Neural crest cell (in vitro differentiated cells): Measurements from ENCODE around the gene GOLGA6L6. TPM values are rescaled to one million over a fixed set of nuclear protein-coding genes. Genes with fewer than 3 reads are reported as not detected.
"Not testable (repeated sequence)": the region's sequence is repeated elsewhere in the genome, so short reads cannot be mapped to it uniquely, and the experiment has no call there.

Experiments
- DNase-seq: peaks from one replicate; pipeline ENCODE4 v3.0.0; 2021; ENCODE audit warnings: low read depth, mixed read lengths, low spot score
- H3K27ac Mint-ChIP-seq: one replicate; pipeline ENCODE4 v1.8.0; 2021; ENCODE audit warnings: mild to moderate bottlenecking, mixed read lengths; ENCODE audit not compliant: unreplicated experiment
- H3K27me3 Mint-ChIP-seq: 2 replicates; pipeline ENCODE4 v1.8.0; 2021; ENCODE audit warnings: low read depth, mild to moderate bottlenecking, mixed read lengths
- H3K36me3 Mint-ChIP-seq: 2 replicates; pipeline ENCODE4 v1.8.0; 2021; ENCODE audit warnings: low read depth, mild to moderate bottlenecking, mixed read lengths
- H3K4me1 Mint-ChIP-seq: 2 replicates; pipeline ENCODE4 v1.8.0; 2021; ENCODE audit warnings: mixed read lengths
- H3K4me3 Mint-ChIP-seq: one replicate; pipeline ENCODE4 v1.8.0; 2021; ENCODE audit warnings: mild to moderate bottlenecking, mixed read lengths
- H3K9me3 Mint-ChIP-seq: 2 replicates; pipeline ENCODE4 v1.8.0; 2021; ENCODE audit warnings: mixed read lengths
- long read RNA-seq: library from polyadenylated mRNA; unstranded; transcript quantifications from one replicate; pipeline ENCODE4 v2.0.0, GENCODE V29; 2020
- total RNA-seq: library from RNA; stranded (reverse); gene quantifications from 2 replicates; pipeline ENCODE4 v1.2.1, GENCODE V29; 2021

GOLGA6L6 gene
- total RNA-seq: not detected in 2 replicates
- long read RNA-seq: 0 reads

- not testable (repeated sequence) for H3K4me3 Mint-ChIP-seq, DNase-seq, H3K36me3 Mint-ChIP-seq, H3K27me3 Mint-ChIP-seq, H3K27ac Mint-ChIP-seq, H3K4me1 Mint-ChIP-seq, H3K9me3 Mint-ChIP-seq
Observed at GRCh38 chr15:20541700-20542099, at the start of gene GOLGA6L6. Gene GOLGA6L6, minus strand, starts transcription at chr15:20541800. Its CDS starts 91 bp downstream, at chr15:20541709.

- H3K36me3 Mint-ChIP-seq, DNase-seq, H3K4me1 Mint-ChIP-seq, H3K9me3 Mint-ChIP-seq, H3K27ac Mint-ChIP-seq, H3K27me3 Mint-ChIP-seq, H3K4me3 Mint-ChIP-seq: not testable (repeated sequence)
Observed at GRCh38 chr15:20590069-20590468, 48.5 kb upstream of the GOLGA6L6 start.

- not testable (repeated sequence) for H3K4me3 Mint-ChIP-seq, H3K36me3 Mint-ChIP-seq, H3K9me3 Mint-ChIP-seq, H3K27ac Mint-ChIP-seq, DNase-seq, H3K27me3 Mint-ChIP-seq, H3K4me1 Mint-ChIP-seq
Observed at GRCh38 chr15:20586821-20587220, 45.2 kb upstream of the GOLGA6L6 start.

GRCh38 chr15:20582726-20583115 lies 41.1 kb upstream of the GOLGA6L6 start:
- H3K27me3 Mint-ChIP-seq, H3K4me1 Mint-ChIP-seq, H3K9me3 Mint-ChIP-seq, H3K27ac Mint-ChIP-seq, H3K36me3 Mint-ChIP-seq, H3K4me3 Mint-ChIP-seq, DNase-seq: not testable (repeated sequence)

- not testable (repeated sequence) for H3K36me3 Mint-ChIP-seq, H3K27ac Mint-ChIP-seq, DNase-seq, H3K4me3 Mint-ChIP-seq, H3K9me3 Mint-ChIP-seq, H3K27me3 Mint-ChIP-seq, H3K4me1 Mint-ChIP-seq
Observed at GRCh38 chr15:20582109-20582725, 40.6 kb upstream of the GOLGA6L6 start.

GRCh38 chr15:20581261-20582108 lies 39.9 kb upstream of the GOLGA6L6 start:
- H3K9me3 Mint-ChIP-seq, DNase-seq, H3K36me3 Mint-ChIP-seq, H3K4me1 Mint-ChIP-seq, H3K4me3 Mint-ChIP-seq, H3K27me3 Mint-ChIP-seq, H3K27ac Mint-ChIP-seq: not testable (repeated sequence)

- H3K4me1 Mint-ChIP-seq, H3K27ac Mint-ChIP-seq, H3K27me3 Mint-ChIP-seq, H3K9me3 Mint-ChIP-seq, H3K4me3 Mint-ChIP-seq, DNase-seq, H3K36me3 Mint-ChIP-seq: not testable (repeated sequence)
Observed at GRCh38 chr15:20579662-20580061, 38.1 kb upstream of the GOLGA6L6 start.

GRCh38 chr15:20551289-20551688 lies 9.7 kb upstream of the GOLGA6L6 start:
- not testable (repeated sequence) for H3K4me1 Mint-ChIP-seq, H3K4me3 Mint-ChIP-seq, H3K9me3 Mint-ChIP-seq, H3K27ac Mint-ChIP-seq, H3K36me3 Mint-ChIP-seq, DNase-seq, H3K27me3 Mint-ChIP-seq

GRCh38 chr15:20505926-20506658 lies 35.5 kb downstream of the GOLGA6L6 start:
- not testable (repeated sequence) for H3K4me1 Mint-ChIP-seq, H3K27ac Mint-ChIP-seq, H3K4me3 Mint-ChIP-seq, H3K27me3 Mint-ChIP-seq, H3K36me3 Mint-ChIP-seq, H3K9me3 Mint-ChIP-seq, DNase-seq

GRCh38 chr15:20502839-20503238 lies 38.8 kb downstream of the GOLGA6L6 start:
- H3K36me3 Mint-ChIP-seq, H3K4me1 Mint-ChIP-seq, H3K27ac Mint-ChIP-seq, H3K4me3 Mint-ChIP-seq, H3K27me3 Mint-ChIP-seq, H3K9me3 Mint-ChIP-seq, DNase-seq: not testable (repeated sequence)

- H3K4me1 Mint-ChIP-seq, H3K27ac Mint-ChIP-seq, DNase-seq, H3K36me3 Mint-ChIP-seq, H3K27me3 Mint-ChIP-seq, H3K9me3 Mint-ChIP-seq, H3K4me3 Mint-ChIP-seq: not testable (repeated sequence)
Observed at GRCh38 chr15:20501512-20502222, 39.9 kb downstream of the GOLGA6L6 start.

GRCh38 chr15:20497781-20498180 lies 43.8 kb downstream of the GOLGA6L6 start:
- H3K9me3 Mint-ChIP-seq, H3K27ac Mint-ChIP-seq, DNase-seq, H3K4me1 Mint-ChIP-seq, H3K4me3 Mint-ChIP-seq, H3K36me3 Mint-ChIP-seq, H3K27me3 Mint-ChIP-seq: not testable (repeated sequence)

GRCh38 chr15:20493035-20493434 lies 48.6 kb downstream of the GOLGA6L6 start:
- not testable (repeated sequence) for H3K4me3 Mint-ChIP-seq, H3K27ac Mint-ChIP-seq, DNase-seq, H3K36me3 Mint-ChIP-seq, H3K27me3 Mint-ChIP-seq, H3K4me1 Mint-ChIP-seq, H3K9me3 Mint-ChIP-seq
